Stimulated activated CD8-positive, alpha-beta memory T cell treated with anti-CD3 and anti-CD28 coated beads, Interleukin-4, amount 100 ng/mL, for 1 hour (primary cell): Measurements from ENCODE around the gene ADAMTS2.
"Not testable (repeated sequence)": the region's sequence is repeated elsewhere in the genome, so short reads cannot be mapped to it uniquely, and the experiment has no call there.

Experiments used
- DNase-seq, 2 donors: peaks; one replicate each; pipeline ENCODE4 v3.0.0-alpha.2; 2020; ENCODE audit warnings: low read depth in 2 of 2, low spot score in 1 of 2

The ADAMTS2 gene

GRCh38 chr5:179115845-179116524 lies 229.3 kb downstream of the ADAMTS2 start:
- no peak for DNase-seq

GRCh38 chr5:179115307-179115706 lies 230.0 kb downstream of the ADAMTS2 start:
- DNase-seq, result no peak

GRCh38 chr5:179114756-179115155 lies 230.5 kb downstream of the ADAMTS2 start:
- no peak for DNase-seq

DNA sequence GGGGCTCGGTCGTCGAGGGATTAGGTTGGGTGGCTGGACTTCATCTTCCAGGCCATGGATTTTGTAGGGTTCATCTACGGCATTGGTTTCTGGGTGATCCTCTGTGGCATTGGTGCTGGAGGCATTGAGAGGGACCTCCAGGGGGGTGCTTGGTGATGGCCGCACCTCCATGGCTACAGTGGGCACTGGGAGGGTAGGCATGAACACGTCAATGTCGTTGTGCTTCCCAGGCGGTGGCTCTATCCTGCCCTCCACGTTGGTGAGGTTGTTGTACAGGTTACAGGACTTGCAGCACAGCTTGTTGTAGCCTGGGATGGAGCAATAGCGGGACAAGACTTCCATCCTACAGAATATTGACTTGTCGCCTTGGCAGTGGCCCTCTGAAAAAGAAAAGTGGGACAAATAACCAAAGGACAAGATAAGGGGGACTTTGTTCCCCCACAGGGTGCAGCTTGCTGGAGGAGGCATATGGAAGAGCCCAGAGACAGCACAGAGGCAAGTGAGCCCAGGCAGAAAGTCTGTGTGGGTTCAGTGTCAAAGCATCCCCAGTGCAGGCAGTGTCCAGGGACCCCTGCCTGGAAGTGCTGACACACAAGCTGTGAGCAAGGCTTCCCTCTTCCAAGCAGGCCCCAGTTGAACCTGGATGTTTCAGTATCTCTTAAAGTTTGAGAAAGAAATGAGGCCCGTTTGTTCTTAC lies 231.2 kb downstream of the ADAMTS2 start:
- no peak for DNase-seq

- DNase-seq, result no peak
Measured at GRCh38 chr5:179113143-179113530, 232.1 kb downstream of the ADAMTS2 start.

- no peak for DNase-seq
Measured at GRCh38 chr5:179112469-179113142, 232.7 kb downstream of the ADAMTS2 start.

DNA sequence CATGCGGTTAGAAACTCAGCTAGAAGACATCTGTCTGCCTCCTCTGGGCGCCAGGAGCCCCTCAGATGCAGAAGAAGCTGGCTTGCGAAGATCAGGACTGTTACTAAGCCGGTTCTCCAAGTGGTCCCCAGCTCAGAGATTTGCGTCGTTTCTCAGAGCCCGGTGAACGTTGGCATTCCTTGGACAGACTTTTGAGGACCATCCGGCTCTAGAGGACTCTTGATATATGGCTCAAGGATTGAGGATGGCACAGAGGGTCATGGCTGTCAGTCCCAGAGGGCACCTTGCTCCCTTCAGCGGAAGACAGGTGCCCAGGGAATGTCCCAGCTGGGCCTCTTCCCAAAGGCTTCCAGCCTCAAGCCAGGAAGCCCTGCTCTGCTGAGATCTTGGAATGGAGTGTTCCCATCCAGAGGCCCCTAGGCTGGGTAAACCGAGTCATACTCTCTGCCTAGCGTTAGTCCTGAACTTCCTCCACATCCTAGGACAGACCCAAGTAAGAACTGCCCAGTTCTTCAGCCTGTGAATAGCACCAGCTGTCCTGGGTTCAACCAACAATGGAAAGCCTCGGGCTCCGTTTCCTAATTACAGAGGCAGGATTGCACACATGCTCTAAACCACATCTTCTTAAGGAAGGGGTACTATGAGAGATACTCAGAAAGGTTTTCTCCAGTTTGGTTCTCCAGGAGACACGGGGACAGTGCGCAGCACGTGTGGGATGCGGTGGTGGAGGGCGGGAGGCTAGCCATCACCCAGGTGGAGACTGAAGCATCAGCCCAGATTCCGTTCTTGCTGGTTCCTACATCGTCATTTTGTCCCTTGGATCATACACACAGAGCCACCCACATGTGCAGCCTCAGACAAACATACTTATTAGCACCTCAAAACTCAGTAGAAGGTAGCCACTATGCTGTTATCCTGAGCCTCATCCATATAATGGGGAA lies 233.7 kb downstream of the ADAMTS2 start:
- DNase-seq, result no peak

GRCh38 chr5:179110528-179110927 lies 234.7 kb downstream of the ADAMTS2 start:
- no peak for DNase-seq

DNA sequence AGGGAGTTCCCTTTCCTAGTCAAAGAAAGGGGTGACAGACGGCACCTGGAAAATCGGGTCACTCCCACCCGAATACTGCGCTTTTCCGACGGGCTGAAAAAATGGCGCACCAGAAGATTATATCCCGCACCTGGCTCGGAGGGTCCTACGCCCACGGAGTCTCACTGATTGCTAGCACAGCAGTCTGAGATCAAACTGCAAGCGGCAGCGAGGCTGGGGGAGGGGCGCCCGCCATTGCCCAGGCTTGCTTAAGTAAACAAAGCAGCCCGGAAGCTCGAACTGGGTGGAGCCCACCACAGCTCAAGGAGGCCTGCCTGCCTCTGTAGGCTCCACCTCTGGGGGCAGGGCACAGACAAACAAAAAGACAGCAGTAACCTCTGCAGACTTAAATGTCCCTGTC lies 244.0 kb downstream of the ADAMTS2 start:
- DNase-seq, result not testable (repeated sequence)

DNA sequence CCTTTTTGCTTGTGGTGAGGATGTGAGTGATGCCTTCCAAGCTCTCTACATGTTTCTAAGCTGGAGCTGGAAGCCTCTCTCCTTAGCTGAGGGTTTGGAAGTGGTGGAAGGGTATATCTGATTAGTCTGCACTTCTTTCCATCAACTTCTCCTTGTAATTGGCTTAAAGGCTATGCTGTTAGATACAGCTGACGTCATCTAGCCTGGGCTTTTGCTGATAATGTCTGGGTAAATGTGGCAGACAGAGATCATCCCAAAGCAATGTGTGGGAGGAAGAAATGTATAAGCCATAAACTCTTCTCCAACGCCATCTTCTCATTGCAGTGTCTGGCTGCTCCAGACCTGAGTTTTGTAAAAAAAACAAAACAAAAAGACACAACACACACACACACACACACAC lies 255.8 kb downstream of the ADAMTS2 start:
- DNase-seq, result no peak

- no peak for DNase-seq
Measured at GRCh38 chr5:179080724-179081123, 264.5 kb downstream of the ADAMTS2 start.

GRCh38 chr5:179079165-179079987 lies 265.9 kb downstream of the ADAMTS2 start:
- DNase-seq, result no peak

DNA sequence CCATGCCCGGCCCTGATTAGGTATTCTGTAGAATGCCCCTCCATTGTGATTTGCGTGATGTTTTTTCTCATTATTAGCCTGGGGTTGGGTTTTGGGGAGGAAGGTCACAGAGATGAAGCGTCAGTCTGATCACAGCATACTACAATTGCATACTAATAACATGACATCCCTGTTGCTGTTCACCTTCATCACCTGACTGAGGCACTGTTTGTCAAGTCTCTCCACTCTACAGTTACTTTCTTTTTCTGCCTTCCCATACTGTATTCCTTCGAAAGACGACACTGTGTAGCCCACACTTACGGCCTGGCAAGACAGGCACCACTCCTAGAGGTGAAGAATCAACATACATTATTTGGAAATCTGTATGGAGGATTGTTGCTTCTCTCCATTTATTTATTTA lies 279.6 kb downstream of the ADAMTS2 start:
- DNase-seq, result no peak

DNA sequence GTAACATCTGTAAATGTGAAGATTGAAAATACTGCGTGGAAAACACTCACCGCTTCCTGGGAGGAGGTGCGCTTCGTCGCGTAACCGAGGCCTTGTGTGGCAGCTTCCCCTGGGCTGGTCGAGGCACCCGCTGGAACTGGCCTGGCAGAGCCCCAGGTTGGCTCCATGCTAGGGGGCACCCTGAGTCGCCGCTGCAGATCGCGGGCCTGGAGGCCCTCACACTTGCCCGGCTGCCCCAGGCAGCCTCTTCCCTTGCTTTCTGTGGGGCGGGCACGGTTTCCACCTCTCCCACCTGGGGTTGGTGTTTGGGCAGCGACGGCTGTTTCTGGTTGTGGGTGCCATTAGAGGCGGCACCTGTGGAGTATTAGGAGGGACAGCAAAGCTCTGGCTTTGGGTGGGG lies 284.2 kb downstream of the ADAMTS2 start:
- no peak for DNase-seq
